Osteocyte (in vitro differentiated cells): ENCODE results near the gene EXOC6B. TPM values are rescaled to one million over a fixed set of nuclear protein-coding genes. Genes with fewer than 3 reads are reported as not detected.

Source experiments
- DNase-seq: peaks from one replicate; pipeline ENCODE4 v3.0.0; 2021; ENCODE audit warnings: mixed read lengths; ENCODE audit not compliant: unreplicated experiment; ENCODE audit errors: extremely low spot score
- H3K27ac Mint-ChIP-seq: one replicate; pipeline ENCODE4 v1.8.0; 2021; ENCODE audit warnings: mild to moderate bottlenecking, mixed read lengths; ENCODE audit not compliant: unreplicated experiment
- H3K27me3 Mint-ChIP-seq: one replicate; pipeline ENCODE4 v1.8.0; 2021; ENCODE audit warnings: mixed read lengths; ENCODE audit not compliant: unreplicated experiment
- H3K36me3 Mint-ChIP-seq: one replicate; pipeline ENCODE4 v1.8.0; 2021; ENCODE audit warnings: mixed read lengths; ENCODE audit not compliant: unreplicated experiment
- H3K4me1 Mint-ChIP-seq: one replicate; pipeline ENCODE4 v1.8.0; 2021; ENCODE audit warnings: mixed read lengths; ENCODE audit not compliant: unreplicated experiment
- H3K4me3 Mint-ChIP-seq: one replicate; pipeline ENCODE4 v1.8.0; 2021; ENCODE audit warnings: mild to moderate bottlenecking, moderate library complexity, mixed read lengths; ENCODE audit not compliant: unreplicated experiment
- H3K9me3 Mint-ChIP-seq: one replicate; pipeline ENCODE4 v1.8.0; 2021; ENCODE audit warnings: mixed read lengths; ENCODE audit not compliant: unreplicated experiment
- total RNA-seq: library from RNA; stranded (reverse); gene quantifications from 2 replicates; pipeline ENCODE4 v1.2.1, GENCODE V29; 2021
- TF ChIP-seq, protein P1 (sequence below): fragments of 200-600 bp; sonication (generic); IDR thresholded peaks from 2 replicates; pipeline ENCODE4 v1.5.0; 2021; ENCODE audit warnings: antibody characterized with exemption, mild to moderate bottlenecking, moderate library complexity

Gene EXOC6B
- total RNA-seq, 1 donor from 2014 or later: 33.8 TPM

DNA sequence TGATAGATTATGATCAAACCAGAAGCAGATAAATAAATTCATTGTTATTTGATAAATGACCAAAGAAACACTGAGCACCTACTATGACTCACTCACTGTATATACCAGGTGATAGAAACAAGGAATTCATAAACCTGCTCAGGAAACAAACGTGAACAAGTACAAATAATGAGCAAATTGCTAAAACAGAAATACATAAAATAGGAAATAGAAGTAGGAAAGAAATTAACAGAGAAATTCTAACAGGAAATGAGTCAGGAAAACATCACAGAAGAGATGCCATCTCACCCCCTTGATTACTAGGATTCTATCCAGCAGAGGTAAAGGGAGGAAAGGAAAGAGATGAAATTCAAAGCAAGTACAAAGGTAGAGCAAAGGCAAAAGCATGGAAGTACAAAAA lies 31.3 kb downstream of the EXOC6B start:
- DNase-seq: no peak
- no peaks in the 10 kb centered on the region for H3K9me3 Mint-ChIP-seq
- H3K4me1 Mint-ChIP-seq: peaks cover 20% of the 10 kb centered on the region
- TF ChIP-seq, protein P1, sequence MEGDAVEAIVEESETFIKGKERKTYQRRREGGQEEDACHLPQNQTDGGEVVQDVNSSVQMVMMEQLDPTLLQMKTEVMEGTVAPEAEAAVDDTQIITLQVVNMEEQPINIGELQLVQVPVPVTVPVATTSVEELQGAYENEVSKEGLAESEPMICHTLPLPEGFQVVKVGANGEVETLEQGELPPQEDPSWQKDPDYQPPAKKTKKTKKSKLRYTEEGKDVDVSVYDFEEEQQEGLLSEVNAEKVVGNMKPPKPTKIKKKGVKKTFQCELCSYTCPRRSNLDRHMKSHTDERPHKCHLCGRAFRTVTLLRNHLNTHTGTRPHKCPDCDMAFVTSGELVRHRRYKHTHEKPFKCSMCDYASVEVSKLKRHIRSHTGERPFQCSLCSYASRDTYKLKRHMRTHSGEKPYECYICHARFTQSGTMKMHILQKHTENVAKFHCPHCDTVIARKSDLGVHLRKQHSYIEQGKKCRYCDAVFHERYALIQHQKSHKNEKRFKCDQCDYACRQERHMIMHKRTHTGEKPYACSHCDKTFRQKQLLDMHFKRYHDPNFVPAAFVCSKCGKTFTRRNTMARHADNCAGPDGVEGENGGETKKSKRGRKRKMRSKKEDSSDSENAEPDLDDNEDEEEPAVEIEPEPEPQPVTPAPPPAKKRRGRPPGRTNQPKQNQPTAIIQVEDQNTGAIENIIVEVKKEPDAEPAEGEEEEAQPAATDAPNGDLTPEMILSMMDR: no peak
- H3K4me3 Mint-ChIP-seq: no peak overlapping the region
- H3K27me3 Mint-ChIP-seq: no peaks in the 10 kb centered on the region
- no peaks in the 10 kb centered on the region for H3K36me3 Mint-ChIP-seq
- no peak overlapping the region for H3K27ac Mint-ChIP-seq

DNA sequence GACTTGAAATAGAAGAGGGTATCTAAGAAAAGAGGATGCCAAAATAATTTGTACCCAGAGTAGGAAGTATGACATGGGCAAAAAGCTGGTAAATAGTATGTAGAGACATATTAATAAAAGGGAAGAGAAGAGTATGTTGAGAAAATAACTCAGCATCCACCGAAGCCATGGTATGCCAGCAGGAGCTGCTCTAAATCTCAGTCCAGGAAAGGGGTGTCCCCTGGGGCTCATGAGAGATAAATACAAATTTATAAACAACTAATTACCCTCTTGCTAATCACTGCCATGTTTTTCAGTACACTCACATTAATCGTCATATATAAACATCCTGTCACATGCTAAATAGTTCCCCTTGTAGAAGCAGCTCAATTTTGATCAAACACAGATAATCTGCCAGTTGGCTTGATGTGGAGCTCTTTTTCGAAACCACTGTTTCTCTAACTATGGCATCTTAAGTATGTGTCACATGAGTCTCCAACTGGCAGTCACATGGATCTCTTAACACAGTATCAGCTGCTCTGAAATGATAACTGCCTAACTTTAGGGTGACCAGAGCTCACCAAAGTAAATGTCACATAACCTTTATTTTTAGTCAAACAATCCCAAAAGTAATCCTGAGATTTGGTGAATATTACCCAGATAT lies 31.9 kb downstream of the EXOC6B start:
- Mint-ChIP-seq H3K9me3 (no peaks in the 10 kb centered on the region), H3K4me3 (no peak overlapping the region), H3K27ac (no peak overlapping the region), H3K36me3 (no peaks in the 10 kb centered on the region), H3K27me3 (no peaks in the 10 kb centered on the region), H3K4me1 (peaks cover 26% of the 10 kb centered on the region)
- no peak for DNase-seq
- TF ChIP-seq, protein P1: no peak

DNA sequence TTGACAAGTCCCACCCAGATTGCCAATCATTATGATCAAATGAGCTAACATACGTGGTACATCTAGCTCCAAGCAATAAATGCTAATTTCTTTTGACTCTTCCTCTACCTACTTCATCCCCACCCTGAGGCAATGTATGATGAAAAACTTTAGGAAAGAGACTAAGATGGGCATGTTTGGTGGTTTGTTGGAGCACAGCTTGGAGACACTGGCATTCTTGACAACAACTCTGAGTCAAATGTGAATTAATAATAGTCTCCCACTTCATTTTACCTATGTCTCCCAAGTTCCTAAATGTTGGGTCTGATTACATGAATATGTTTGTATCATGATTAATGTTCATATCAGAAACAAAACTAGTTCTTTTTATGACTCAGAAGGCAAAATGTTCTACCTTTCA lies 36.6 kb downstream of the EXOC6B start:
- Mint-ChIP-seq H3K27me3 (no peaks in the 10 kb centered on the region), H3K4me3 (no peak overlapping the region), H3K36me3 (peaks cover 4% of the 10 kb centered on the region), H3K27ac (peak overlapping the region; percentile 25), H3K4me1 (peaks cover 17% of the 10 kb centered on the region), H3K9me3 (peaks cover 3% of the 10 kb centered on the region)
- no peak for DNase-seq
- TF ChIP-seq, protein P1: no peak

DNA sequence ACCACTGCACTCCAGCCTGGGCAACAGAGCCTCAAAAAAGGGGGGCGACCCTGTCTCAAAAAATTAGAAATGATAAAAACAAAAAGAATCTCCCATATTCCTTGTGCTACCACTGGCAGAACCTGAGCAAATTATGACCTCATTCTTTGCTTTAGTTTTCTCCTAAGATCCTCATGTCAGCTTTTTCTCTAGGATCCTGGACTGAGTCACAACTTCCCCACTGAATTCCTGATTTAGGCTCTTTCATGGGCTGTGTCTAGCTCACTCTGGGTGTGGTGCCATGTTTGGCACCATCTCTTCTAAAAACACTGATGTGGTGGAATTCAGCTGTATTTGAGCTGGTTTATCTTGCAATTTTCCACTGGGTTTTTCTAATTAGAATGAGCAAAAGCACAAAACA lies 37.1 kb downstream of the EXOC6B start:
- DNase-seq: no peak
- peak overlapping the region; percentile 25 for H3K27ac Mint-ChIP-seq

DNA sequence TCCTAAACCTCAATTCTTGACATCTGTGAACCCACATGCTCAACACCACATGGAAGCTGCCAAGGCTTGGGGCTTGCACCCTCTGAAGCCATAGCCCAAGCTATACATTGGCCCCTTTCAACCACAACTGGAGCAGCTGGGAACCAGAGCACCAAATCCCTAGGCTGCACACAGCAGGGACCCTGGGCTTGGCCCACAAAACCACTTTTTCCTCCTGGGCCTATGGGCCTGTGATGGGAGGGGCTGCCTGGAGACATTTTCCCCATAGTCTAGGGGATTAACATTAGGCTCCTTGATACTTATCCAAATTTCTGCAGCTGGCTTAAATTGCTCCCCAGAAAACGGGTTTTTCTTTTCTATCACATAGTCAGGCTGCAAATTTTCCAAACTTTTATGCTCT lies 40.3 kb downstream of the EXOC6B start:
- H3K27ac Mint-ChIP-seq: no peak overlapping the region
- peaks cover 12% of the 10 kb centered on the region for H3K36me3 Mint-ChIP-seq
- no peaks in the 10 kb centered on the region for H3K27me3 Mint-ChIP-seq
- H3K4me3 Mint-ChIP-seq: no peak overlapping the region
- H3K4me1 Mint-ChIP-seq: peaks cover 16% of the 10 kb centered on the region
- peaks cover 10% of the 10 kb centered on the region for H3K9me3 Mint-ChIP-seq
- TF ChIP-seq, protein P1: no peak
- DNase-seq: no peak

More for the DNA sequence above, 37.1 kb downstream of the EXOC6B start:
- Mint-ChIP-seq H3K9me3 (peaks cover 8% of the 10 kb centered on the region), H3K36me3 (peaks cover 9% of the 10 kb centered on the region), H3K4me1 (peaks cover 13% of the 10 kb centered on the region), H3K4me3 (no peak overlapping the region), H3K27me3 (no peaks in the 10 kb centered on the region)
- TF ChIP-seq, protein P1: no peak
